AG10803 (cell line): ENCODE data around the gene CAPZB.
A peak's percentile ranks its signal among the peaks of the same experiment; 100 is the strongest.

Experiments used
- DNase-seq: peaks from one replicate; pipeline ENCODE4 v3.0.0; 2010; ENCODE audit warnings: low read depth
- H3K4me3 ChIP-seq: 2 replicates; pipeline ENCODE4 v1.5.1; 2011; ENCODE audit warnings: mild to moderate bottlenecking, low read length, control low read depth
- CTCF ChIP-seq: conservative IDR thresholded peaks from 2 replicates; pipeline ENCODE4 v1.5.1; 2011; ENCODE audit warnings: mild to moderate bottlenecking, low read length, control low read depth, inconsistent platforms

Gene CAPZB

GRCh38 chr1:19426294-19427086, 58.8 kb downstream of the CAPZB start:
- no peak overlapping the region for H3K4me3 ChIP-seq
- TF ChIP-seq CTCF, result no peak
- no peak for DNase-seq

GRCh38 chr1:19425646-19426239, 59.6 kb downstream of the CAPZB start:
- TF ChIP-seq CTCF, result no peak
- DNase-seq, result no peak
- H3K4me3 ChIP-seq, result no peak overlapping the region

- DNase-seq, result no peak
- H3K4me3 ChIP-seq, result no peak overlapping the region
- TF ChIP-seq CTCF, result no peak
Measured at GRCh38 chr1:19424651-19425570, 60.4 kb downstream of the CAPZB start.

- H3K4me3 ChIP-seq, result no peak overlapping the region
- DNase-seq, result peak; percentile 67
- no peak for TF ChIP-seq CTCF
Measured at GRCh38 chr1:19423130-19423529, 62.2 kb downstream of the CAPZB start.

GRCh38 chr1:19421365-19421764, 64.0 kb downstream of the CAPZB start:
- no peak overlapping the region for H3K4me3 ChIP-seq
- no peak for DNase-seq
- no peak for TF ChIP-seq CTCF

GRCh38 chr1:19420606-19421005, 64.7 kb downstream of the CAPZB start:
- H3K4me3 ChIP-seq, result no peak overlapping the region
- no peak for DNase-seq
- TF ChIP-seq CTCF, result no peak
